RCC 7860 (cell line): ENCODE data around the gene NCOA7.
"Not testable (repeated sequence)": the region's sequence is repeated elsewhere in the genome, so short reads cannot be mapped to it uniquely, and the experiment has no call there.

Source experiments
- DNase-seq: peaks from one replicate; pipeline ENCODE4 v3.0.0-alpha.2; 2015; ENCODE audit warnings: low spot score
- FAIRE-seq: peaks from 2 replicates; lab custom pipeline; 2012; peaks lifted over from hg19 to GRCh38; lab: Jason Lieb, UNC

Gene NCOA7

DNA sequence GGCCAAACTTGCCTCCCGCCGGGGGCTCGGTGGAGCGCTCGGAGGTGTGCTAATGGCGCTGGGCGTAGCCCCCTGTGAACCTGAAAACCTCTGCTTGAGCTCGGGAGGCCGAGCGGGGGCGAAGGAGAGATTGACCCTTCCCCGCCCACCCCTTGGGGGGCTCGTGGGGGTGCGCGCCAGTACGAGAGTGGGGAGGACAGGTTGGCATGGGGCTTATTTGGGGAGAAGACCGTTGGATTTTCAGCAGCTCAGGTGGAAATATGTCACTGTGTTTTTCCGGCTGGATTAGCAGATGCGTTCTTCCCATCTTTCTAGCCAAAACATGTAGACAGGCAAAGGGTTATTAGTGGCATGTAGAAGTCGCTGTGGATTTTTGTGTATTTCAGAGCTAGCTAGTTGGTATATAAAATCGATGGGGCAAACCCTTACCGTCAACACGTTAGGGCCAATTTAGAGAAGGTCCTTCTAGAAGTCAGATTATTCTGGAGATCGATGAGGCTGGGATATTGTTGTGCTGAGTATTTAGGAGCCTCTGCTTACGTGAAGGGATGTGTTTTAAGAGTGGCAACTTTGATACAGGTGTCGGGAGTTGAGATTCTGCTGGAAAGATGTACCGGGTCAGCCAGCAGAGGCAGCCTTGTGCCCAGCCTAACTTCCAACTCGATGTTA is 525 bp downstream of the NCOA7 start:
- FAIRE-seq: peak; percentile 47
- peak; percentile 42 for DNase-seq

DNA sequence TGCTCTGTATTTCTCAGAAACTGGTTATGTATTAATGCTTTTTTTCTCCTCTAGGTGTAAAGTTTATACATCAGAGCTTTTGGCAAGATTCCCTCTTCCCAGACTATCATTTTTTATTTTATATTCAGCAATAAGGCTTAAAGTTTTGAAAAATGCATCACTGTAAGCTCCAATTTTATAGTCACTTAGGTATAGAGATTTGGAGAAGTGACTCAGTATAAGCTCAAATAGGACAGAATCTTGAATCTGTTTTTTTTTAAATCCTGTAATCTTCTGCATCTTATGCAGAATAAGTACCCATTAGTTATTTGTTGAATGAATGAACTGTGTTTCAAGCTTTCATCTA is 1.0 kb downstream of the NCOA7 start:
- DNase-seq (no peak), FAIRE-seq (no peak)

GRCh38 chr6:125792172-125792571 is 1.4 kb downstream of the NCOA7 start:
- no peak for FAIRE-seq
- no peak for DNase-seq

DNA sequence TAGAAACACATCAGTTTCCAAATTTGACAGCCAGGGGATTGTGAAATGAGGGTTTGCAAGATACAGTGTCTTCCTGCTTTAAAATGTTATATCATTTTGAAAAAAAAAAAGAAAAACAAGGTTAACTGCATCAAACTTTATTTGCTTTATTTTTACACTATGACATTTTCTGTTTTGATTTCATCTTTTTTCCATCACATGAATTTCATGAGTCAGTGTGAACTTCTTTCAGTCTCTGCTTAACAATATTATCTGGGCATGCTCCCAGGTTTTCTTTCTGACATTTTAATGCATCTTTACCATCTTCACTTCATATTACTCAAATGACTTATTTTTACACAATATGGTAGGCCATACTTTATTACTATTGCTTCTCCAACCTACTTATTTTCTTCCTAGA is 1.9 kb downstream of the NCOA7 start:
- DNase-seq (no peak), FAIRE-seq (no peak)

DNA sequence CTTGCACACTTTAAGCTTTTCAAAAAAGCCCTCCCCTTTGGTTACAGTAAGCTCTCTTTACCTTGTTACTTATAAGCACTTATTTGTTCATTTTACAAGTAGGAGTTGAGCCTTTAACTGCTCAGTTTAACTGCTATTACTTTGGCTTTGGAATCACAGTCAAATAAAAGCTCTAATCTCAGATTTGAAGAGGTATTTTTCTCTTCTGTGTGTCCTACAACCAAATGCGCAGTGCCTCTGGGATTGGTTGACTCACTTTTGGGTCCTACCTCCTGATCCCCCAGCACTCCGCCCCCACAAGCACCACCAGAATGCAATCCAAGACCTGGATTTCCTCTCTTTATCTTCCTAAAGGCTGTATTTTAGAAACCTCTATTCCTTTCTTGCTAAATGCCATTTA is 2.5 kb downstream of the NCOA7 start:
- FAIRE-seq (no peak), DNase-seq (no peak)

GRCh38 chr6:125793863-125794262 is 3.1 kb downstream of the NCOA7 start:
- FAIRE-seq (no peak), DNase-seq (no peak)

DNA sequence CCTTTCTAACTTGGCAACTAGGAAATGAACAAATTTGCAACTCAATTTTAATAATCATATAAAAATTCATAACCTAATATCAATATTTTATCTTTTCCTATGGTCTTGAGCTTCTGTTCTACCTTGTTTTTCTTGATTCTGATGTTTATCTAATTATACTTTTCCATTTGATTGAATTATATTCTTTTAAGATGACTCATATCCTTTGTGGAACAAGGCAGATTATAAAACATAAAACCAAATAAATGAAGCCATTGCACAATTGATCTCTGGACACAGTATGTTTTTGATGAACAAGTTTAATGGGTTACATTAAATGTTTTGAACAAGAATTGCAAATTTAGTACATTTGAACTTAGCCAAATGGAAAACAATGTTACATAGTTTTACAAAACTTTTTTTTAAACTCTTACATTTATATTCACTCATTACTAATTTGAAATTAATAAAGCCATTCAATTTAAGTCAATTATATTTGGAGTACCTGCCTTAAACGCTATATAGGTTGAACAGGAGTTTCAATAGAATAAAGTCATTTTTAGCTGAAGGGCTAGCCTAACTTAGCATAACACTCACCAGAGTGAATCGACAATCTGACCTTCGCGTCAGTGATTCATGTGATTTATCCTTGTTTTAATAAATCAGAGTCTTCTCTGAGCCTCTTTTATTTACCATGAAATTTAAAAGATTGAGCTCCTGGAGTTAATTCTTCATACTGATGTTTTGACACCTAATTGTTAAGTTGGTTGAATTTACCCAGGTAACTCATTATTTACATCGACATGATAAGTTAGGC is 3.8 kb downstream of the NCOA7 start:
- DNase-seq: no peak
- no peak for FAIRE-seq

- DNase-seq (no peak), FAIRE-seq (no peak)
Measured at GRCh38 chr6:125795301-125795700, 4.5 kb downstream of the NCOA7 start.

- DNase-seq: no peak
- FAIRE-seq: no peak
Measured at GRCh38 chr6:125797120-125797885, 6.5 kb downstream of the NCOA7 start.

DNA sequence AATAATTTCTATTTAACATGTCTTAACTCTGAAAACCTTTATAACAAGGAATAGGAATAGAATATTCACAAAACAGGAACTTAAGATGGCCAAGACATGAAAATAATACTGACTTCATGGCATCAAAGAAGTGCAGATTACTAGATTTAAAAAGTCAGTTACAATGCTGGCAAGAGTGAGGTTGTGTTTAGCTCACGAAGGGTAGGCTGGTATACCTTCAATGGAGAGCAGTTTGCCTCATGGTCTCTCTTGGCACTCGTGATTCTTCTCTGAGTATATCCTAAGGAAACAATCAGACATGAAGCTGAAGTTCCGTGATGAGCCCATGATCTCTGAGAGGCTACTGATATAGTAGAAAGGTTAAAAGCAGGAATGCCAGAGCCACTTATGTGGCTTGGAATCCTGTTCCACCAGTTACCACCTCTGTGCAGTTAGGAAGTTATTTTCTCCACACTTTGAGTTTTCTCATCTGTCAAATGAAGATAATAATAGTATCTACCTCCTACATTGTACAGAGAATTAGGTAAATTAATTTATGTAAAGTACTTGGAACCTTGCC is 7.2 kb downstream of the NCOA7 start:
- DNase-seq (no peak), FAIRE-seq (no peak)

GRCh38 chr6:125798734-125799508 is 8.2 kb downstream of the NCOA7 start:
- FAIRE-seq (no peak), DNase-seq (no peak)

GRCh38 chr6:125802383-125802782 is 11.6 kb downstream of the NCOA7 start:
- no peak for FAIRE-seq

GRCh38 chr6:125802943-125803377 is 12.2 kb downstream of the NCOA7 start:
- FAIRE-seq: no peak
- no peak for DNase-seq

More at GRCh38 chr6:125802383-125802782, 11.6 kb downstream of the NCOA7 start:
- DNase-seq: no peak

GRCh38 chr6:125804264-125804663 is 13.5 kb downstream of the NCOA7 start:
- FAIRE-seq (no peak), DNase-seq (no peak)

DNA sequence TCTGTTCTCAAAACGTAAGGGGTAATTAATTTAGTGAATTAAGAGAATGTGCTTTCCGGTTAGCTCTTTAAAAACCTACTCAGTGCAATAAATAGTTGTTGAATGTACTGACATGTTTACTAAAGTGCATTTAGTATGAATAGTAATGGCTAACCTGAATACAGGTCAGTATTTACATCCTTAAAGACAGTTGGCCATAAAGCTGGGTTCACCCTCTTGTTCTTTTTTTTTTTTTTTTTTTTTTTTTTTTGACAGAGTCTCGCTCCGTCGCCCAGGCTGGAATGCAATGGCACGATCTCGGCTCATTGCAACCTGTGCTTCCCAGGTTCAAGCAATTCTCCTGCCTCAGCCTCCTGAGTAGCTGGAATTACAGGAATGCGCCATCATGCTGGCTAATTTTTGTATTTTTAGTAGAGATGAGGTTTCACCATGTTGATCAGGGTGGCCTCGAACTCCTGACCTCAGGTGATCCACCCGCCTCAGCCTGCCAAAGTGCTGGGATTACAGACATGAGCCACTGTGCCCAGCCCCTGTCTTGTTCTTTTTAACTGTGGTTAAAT is 14.2 kb downstream of the NCOA7 start:
- peak; percentile 5 for DNase-seq
- FAIRE-seq: not testable (repeated sequence)

DNA sequence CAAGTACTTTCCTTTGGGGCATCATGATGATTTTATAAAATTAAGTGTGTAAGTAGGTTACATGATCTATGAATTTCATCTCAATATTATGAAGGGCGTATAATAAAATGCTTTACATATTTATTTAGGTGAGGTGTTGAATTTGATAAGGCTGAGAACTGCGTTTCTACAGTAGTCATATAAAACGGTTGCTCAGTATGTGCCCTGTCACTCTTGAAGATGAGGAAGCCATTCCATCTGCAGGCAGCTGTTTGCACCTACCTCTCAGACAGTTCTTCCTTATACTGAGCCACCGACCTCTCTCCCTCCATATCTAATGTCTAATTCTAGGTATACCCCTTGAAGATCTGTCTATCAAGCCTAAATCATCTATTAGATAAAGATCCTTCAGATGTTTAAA is 16.1 kb downstream of the NCOA7 start:
- DNase-seq (no peak), FAIRE-seq (no peak)

DNA sequence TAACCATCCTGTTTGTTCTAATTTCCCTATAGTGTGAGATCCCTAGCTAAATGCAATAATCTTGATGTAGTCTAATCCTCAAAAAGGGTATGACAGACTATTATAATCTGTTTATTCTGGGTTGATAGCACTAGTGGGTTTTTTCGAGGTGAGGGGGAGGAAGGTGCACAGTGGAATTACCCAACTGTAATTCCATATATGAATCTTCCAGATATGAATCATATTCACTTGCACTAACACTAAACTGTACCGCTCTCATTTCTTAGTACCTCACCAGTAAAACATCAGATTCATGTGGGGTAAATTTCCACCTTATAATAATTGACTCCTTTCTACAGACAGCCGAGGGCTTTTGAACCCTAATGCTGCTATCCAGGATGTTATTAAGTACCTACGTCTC is 16.5 kb downstream of the NCOA7 start:
- DNase-seq (no peak), FAIRE-seq (no peak)

GRCh38 chr6:125808060-125808459 is 17.3 kb downstream of the NCOA7 start:
- no peak for FAIRE-seq
- no peak for DNase-seq

- DNase-seq (no peak), FAIRE-seq (no peak)
Measured at GRCh38 chr6:125808591-125808990, 17.8 kb downstream of the NCOA7 start.

DNA sequence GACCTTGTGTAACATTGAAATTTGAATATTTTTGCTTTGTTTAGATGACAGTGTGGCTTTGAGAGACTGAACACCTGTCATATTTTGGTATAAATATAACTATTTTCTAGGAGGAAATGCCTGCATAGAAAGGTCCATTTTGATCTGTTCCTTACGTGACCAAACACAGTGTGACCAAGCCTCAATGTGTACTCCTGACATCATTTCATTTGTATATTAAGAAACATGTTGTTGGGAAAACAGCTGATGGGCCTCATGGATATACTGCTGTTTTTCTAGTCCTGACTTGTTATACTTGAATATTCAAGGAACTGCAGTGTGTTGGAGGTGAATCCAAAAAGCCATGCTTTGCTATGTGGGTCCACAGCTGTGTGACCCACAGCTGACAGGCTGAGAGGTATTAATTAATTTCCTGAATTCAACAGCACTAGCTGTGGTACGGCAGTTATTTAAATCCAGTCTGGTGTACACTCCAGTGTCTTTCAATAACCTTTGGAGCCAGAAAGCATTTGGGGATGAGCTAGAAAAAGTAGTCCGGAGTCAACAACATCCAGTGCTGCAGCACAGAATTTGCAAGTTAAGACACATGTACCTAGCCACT is 18.9 kb downstream of the NCOA7 start:
- no peak for FAIRE-seq
- no peak for DNase-seq
